Fibroblast of pulmonary artery (primary cell): ENCODE measurements around the gene GPAT2.
"Not testable (repeated sequence)": the region's sequence is repeated elsewhere in the genome, so short reads cannot be mapped to it uniquely, and the experiment has no call there.

Experiments used
- DNase-seq: peaks from one replicate; pipeline ENCODE4 v3.0.0-alpha.2; 2010; ENCODE audit warnings: low read depth
- H3K4me3 ChIP-seq: replicated peaks from 2 replicates; pipeline ENCODE4 v1.5.1; 2011; ENCODE audit warnings: low read depth, mild to moderate bottlenecking, control low read depth, low read length, moderate library complexity
- TF ChIP-seq, protein P1 (sequence below): IDR thresholded peaks from 2 replicates; pipeline ENCODE4 v1.5.1; 2011; ENCODE audit warnings: mild to moderate bottlenecking, control low read depth, low read length, inconsistent platforms; ENCODE audit errors: missing control alignments

The GPAT2 gene

DNA sequence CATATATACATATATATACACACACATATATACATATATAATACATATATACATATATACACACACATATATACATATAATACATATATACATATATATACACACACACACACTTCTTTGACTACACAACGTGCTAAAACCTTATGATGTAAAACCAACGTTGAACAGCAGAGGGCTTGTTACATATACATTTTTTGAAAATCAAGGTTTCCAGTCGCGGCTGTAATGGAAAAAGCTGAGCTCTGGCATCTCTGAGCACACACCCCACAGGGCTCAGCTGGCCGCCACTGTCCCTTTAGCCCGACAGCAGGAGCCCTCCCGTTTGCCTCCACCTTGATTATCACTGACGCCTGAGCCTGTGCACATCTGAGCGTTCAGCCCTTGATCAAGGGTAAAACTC lies 719 bp downstream of the GPAT2 start:
- H3K4me3 ChIP-seq, DNase-seq: not testable (repeated sequence)

DNA sequence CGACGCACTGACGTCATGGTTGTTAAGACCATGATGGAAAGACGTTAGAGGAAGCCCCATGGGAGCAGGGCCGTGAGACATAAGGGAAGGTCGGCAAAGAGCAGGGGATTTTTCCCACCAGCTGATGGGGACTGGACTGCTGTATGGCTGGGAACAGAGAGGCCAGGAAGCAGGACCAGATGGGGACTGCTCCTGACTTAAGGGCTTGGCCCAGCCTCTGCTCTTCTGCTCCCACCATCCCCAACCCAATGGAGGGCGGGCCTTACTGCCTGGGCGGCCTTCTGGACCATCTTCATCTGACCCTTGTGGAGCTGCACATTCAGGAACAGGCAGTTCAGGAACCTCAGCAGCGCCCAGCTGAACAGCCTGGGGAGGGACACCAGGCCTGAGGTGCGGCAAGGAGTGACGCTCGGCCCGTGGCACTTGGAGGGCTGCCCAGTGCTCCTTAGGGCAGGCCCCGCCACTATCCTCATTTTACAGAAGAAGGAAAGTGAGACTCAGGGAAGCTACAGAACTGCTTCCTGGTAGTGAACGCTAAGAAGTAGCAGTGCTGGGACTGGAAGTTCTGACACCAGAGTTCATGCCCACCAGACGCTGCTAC lies 6.9 kb downstream of the GPAT2 start:
- not testable (repeated sequence) for H3K4me3 ChIP-seq, DNase-seq

DNA sequence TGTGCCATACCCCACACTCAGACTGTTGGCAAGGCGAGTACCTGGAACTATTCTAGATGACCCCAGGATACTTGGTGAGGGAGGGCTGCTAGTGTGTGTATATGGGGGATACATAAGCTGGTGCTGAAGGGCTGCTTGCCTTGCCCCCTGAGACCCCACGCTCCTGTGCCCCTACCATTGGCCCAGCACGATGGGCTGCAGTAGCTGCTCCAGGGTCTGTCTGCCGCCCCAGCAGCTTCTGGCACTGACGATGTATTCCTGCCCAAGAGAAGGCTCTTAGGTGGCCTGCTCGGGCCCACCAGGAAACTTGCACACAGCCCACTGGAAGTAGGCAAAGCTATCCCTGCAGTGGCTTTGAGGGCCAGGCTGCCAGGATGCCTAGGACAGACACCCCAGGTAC lies 9.0 kb downstream of the GPAT2 start:
- H3K4me3 ChIP-seq, DNase-seq: not testable (repeated sequence)

DNA sequence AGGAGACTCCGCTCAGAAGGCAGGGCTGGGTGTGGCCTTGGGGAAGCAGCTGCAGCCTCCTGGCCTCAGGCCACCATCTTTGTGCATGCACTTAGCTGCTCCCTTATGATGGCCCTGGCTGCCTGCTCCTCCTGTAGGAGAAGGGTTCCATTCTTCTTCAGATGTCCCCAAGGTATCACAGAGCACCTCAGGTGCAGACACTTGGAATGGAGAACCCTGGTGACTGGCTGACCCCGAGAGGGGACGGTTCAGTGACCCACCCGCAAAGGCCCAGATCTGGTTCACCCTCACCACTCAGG lies 9.6 kb downstream of the GPAT2 start:
- H3K4me3 ChIP-seq, result no peak overlapping the region
- TF ChIP-seq, protein P1, sequence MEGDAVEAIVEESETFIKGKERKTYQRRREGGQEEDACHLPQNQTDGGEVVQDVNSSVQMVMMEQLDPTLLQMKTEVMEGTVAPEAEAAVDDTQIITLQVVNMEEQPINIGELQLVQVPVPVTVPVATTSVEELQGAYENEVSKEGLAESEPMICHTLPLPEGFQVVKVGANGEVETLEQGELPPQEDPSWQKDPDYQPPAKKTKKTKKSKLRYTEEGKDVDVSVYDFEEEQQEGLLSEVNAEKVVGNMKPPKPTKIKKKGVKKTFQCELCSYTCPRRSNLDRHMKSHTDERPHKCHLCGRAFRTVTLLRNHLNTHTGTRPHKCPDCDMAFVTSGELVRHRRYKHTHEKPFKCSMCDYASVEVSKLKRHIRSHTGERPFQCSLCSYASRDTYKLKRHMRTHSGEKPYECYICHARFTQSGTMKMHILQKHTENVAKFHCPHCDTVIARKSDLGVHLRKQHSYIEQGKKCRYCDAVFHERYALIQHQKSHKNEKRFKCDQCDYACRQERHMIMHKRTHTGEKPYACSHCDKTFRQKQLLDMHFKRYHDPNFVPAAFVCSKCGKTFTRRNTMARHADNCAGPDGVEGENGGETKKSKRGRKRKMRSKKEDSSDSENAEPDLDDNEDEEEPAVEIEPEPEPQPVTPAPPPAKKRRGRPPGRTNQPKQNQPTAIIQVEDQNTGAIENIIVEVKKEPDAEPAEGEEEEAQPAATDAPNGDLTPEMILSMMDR, result no peak
- DNase-seq, result no peak

DNA sequence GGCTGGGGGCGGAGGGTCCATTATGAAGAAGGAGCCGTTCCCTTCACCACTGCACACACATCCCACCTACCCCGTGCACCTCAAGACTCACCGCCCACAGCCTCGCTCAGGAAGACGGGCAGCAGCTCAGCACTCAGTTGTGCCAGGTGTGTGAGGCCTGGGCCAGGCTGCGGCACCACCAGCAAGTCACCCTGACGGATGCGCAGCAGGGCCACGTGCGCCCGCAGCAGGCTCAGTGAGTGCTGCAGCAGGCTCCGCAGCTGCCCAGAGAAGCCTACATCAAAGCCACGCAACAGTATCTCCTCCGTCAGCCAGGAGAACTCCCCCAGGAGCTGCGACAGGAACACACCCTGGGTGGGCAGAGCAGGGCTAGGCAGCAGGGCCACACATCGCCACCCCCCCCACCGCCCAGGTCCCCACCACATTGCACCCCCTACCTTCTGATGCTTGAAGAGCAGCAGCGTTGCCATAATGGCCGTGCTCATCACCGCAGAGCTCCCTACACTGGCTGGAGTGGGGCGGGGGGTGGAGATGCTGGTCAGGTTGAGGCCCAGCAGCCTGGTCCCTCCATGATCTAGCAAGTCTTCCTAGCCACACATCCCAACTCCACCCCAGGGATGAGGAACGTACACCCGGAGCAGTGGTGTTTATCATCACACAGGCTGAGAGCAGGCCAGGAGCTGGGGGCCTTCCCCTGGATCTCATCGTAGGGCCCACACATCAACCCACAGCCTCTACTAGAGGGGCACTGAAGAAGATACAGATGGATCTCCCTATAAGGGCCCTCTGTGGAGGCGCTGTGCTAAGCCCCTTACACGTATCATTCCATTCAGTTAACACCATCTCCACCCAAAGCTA lies 10.2 kb downstream of the GPAT2 start:
- no peak for DNase-seq
- no peak overlapping the region for H3K4me3 ChIP-seq
- TF ChIP-seq, protein P1, result no peak

DNA sequence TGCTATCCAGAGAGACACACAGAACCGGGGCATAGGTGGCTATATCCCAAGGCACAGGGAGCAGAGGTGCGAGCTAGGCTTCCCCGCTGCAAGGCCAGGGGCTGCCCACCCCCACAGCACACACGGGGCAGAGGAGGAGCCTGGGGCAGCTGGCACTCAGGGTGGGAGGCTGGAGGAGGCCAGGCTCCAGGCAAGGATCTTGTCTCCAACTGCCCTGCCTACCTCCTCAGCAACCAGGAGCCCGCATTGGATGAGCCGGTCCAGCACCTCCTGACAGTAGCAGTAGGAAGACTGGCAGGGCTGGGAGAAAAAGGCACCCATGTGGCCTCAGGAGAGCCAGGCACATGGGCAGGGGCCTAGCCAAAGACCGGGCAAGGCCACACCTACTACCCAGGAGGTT lies 11.0 kb downstream of the GPAT2 start:
- not testable (repeated sequence) for DNase-seq, H3K4me3 ChIP-seq

DNA sequence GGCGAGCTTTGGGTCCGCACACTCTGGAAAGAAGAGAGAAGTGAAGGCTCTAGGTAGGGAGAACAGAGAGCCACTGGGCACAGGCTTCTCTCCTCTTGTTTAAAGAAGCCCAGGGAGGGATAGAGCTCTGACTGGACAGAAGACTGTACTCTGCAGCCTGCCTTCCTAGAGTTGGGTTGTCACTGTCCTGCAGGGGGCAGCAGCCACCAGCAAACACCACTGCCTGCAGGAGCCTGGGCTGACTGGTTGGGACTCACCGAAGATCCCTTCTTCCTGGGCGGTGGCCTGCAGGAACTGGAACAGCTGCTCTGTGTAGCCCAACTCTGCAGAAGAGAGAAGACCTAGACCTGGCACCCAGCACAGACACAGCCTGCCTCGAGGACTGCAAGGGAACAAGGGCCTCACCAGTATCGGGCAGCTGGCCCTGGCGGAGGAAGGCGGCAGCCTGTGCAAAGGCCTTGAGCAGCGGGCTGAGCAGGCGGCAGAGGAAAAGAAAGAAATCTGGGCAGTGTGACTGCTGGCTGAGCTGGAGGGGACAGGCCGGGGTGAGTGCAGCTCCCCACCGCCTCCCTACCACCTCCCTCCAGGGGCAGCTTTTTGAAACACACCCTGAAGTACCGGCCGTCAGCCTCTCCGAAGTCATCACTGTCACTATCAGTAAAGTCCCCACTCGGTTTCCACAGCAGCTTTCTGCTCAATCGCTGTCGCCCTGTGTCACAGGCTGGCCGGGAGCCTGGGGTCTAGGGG lies 11.8 kb downstream of the GPAT2 start:
- H3K4me3 ChIP-seq, result not testable (repeated sequence)
- peak; percentile 81 for DNase-seq
- TF ChIP-seq, protein P1, result peak; percentile 72

DNA sequence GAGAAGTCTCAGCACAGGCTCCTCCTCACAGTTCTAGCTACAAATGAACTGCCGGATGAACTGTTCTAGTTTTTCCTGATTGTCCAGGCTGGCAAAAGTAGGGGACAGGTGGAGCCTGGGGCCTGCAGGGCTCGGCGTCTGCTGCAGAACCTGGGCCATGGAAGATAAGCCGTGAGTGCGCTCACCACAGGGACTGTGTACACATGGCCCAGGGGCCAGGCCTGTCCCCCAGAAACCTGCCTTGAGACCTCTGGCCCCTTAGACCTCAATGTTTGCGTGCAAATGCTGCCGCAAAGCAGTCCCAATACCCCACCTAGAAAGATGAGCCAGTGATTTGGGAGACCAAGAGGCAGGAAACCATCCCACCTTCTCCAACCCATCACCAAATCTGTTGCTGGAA lies 12.6 kb downstream of the GPAT2 start:
- H3K4me3 ChIP-seq, DNase-seq: not testable (repeated sequence)

DNA sequence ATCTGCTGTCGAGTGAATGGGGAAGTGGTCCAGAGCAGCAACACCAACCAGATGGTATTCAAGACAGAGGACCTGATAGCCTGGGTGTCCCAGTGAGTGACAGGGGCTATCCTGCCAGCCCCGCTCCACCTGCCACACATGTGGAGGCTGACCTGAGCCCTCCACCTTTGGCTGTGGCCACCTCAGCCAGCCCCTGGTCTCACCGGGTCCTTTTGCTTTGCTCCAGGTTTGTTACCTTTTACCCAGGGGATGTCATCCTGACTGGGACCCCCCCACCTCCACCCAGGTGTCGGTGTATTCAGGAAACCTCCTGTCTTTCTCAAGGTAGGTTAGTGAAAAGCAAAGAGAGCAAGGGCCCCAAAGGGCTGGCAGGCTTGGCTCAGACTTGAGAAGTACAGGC lies 13.6 kb downstream of the GPAT2 start:
- DNase-seq, H3K4me3 ChIP-seq: not testable (repeated sequence)

DNA sequence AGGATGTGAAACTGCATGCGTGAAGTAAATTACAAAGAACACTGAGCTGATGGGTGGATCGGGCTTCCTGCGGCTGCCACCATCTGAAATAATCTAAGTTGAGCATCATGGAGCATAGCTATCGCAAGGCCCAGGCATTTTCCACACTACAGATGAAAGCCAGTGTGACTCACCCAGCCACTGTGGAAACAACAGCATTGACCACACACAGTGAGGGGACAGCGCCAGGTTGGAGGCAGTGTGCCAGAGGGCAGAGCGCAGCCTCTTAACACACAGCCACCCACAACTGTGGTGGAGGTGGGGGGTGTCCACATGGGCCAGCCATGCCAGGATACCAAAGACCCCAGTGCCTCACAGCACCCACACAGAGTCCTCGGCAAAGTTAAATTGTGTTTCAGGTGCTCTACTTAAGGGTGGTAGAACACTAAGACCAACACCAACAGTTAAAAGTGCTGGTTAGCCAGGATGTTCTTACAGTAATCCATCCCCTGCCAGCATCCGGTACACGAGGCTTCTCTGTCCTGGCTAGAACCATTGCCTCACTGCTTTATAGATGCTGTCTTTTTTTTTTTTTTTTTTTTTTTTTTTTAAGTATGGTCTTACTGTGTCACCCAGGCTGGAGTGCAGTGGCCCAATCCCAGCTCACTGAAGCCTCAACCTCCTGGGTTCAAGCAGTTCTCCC lies 14.7 kb downstream of the GPAT2 start:
- H3K4me3 ChIP-seq, DNase-seq: not testable (repeated sequence)

DNA sequence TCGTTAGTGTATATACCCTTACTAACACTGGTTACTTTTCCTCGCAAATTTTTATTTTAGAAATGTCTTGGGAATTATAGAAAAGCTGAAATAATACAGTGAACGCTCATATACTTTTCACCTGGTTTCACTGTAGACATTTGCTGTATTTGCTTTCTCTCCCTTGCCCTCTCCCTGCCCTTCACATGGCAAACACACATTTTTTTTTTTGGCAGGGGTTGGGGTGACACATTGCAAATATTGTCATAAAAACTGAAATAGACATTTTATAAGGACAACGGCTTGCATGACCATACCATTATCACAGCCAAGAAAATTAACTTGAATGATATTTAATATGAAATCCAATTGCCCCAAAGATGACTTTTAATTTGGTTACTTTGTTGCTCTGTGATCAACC lies 18.4 kb downstream of the GPAT2 start:
- not testable (repeated sequence) for DNase-seq, H3K4me3 ChIP-seq

DNA sequence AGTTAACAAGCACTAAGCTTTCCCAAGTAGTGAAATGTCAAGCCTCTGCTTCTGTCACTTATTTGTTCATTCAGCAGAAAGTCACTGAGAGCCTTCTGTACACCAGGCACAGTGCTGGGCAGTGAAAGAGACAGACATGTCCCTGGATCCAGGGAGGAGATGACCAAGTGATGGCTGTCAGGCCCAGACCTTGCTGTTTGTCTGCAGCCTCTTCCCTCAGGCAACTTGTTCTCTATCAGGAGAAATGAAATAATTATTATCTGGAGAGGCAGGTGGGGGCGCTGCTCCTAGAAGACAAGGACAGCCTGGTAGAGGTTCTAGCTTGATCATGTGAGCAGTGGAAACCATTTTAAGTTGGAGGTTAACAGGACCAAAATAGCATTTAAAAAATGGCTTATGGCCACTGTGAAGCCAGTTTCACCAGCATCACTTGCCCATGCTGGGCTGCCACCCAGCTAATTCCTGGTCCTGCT lies 21.9 kb downstream of the GPAT2 start:
- DNase-seq, H3K4me3 ChIP-seq: not testable (repeated sequence)

DNA sequence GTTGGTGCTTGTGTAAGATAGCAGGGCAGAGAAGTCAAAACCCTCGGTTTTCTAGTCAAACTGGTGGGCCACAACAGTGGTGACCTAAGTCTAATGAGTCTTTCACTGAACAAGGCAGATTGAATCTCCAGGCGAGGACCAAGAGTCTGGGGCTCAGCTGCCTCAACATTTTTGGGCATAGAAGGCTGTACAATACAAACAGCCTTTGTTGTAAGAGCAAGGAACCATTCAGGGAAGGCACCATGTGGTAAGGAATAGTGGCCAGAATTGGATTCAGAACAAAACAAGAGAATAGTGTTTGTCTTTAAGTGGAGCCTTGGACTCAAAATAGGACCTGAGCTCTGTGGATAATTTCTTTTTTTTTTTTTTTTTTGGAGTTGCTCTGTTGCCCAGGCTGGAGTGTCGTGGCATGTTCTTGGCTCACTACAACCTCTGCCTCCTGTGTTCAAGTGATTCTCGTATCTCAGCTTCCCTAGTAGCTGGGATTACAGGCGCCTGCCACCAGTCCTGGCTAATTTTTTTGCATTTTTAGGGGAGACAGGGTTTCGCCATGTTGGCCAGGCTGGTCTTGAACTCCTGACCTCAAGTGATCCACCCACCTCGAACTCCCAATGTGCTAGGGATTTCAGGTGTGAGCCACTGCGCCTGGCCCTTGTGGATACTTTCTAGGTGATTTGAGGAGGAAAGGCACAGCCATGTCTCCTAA lies 22.5 kb downstream of the GPAT2 start:
- DNase-seq, H3K4me3 ChIP-seq: not testable (repeated sequence)
